ENCODE data around the gene UPK3B.
"Not testable (repeated sequence)": the region's sequence is repeated elsewhere in the genome, so short reads cannot be mapped to it uniquely, and the experiment has no call there.

Gene UPK3B

GRCh38 chr7:76509931-76510877 lies at the start of gene UPK3B:
Gene UPK3B (plus strand): TSS chr7:76510552. CDS start chr7:76510653, 101 bp downstream.
- DNase-seq: no peak

DNA sequence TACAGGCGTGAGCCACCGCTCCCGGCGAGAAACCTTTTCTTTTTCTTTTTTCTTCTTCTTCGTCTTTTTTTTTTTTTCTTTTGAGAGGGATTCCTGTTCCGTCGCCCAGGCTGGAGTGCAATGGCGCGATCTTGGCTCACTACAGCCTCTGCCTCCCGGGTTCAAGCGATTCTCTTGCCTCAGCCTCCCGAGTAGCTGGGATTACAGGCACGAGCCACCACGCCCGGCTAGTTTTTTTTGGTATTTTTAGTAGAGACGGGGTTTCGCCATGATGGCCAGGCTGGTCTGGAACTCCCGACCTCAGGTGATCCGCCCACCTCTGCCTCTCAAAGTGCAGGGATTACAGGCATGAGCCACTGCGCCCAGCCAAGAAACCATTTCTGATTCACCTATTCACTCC lies 49.6 kb upstream of the UPK3B start:
- DNase-seq: not testable (repeated sequence)

DNA sequence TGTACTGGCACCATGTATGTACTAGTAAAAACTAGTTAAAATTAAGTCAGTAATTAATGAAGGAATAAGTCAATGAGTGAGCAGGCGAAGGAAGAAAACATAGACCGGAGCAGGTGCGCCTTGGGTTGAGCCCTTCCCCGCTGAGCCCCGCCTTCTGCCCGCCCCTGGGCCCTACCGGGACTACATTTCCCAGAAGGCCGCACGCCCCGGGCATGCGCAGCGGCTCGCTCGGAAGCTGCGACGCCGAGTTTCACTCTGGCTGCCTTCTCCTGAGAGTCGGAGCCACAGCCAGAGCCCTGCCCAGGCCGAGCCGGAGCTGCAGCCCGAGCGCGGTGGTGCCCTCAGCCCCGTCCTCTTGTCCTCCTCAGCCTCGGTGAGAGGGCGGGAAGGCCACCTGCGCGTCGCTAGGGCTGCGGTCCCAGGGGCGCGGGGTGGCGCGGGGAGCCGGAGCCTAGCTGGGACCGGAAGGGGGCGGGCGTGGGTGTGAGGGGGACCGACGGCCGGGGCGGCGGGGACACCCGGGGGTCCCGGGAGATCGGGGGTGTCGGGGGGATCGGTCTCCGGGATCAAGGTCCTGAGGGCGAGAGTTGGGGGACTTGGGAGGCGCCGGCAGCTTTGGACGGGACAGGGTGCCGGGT lies 48.8 kb upstream of the UPK3B start, which contains the start of gene DTX2:
TSS of gene DTX2 (plus strand) at position 246 of the 638 bp plus-strand sequence. CDS start 18,801 bp downstream, outside the sequence.
- peak; percentile 21 to 61 for DNase-seq

DNA sequence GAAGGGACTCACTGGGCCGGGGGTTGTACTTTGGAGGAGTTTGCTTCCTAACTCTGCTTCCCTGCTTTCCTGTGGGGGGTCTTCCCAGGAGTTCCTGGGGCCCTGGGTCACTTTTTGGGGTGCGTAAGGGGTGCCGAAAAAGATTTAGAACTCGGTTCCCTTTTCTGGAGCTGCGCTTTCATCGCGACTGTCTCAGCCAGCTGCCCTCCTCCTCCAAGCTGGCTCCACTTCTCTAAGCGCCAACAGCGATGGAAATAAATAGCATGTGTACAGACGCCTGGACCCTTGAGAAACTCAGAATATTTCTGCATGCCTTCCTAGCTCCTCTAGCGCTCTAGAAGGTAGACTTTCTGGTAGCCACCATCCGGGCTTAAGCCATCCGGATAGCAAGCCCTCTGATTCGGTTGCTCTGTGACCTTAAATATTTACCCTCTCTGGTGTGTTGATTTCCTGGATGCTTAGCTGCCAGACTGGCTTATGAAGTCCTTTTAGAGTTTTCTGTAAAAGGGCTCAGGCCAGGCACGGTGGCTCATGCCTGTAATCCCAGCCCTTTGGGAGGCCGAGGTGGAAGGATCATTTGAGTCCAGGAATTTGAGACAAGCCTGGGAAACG lies 48.0 kb upstream of the UPK3B start:
- not testable (repeated sequence) for DNase-seq

DNA sequence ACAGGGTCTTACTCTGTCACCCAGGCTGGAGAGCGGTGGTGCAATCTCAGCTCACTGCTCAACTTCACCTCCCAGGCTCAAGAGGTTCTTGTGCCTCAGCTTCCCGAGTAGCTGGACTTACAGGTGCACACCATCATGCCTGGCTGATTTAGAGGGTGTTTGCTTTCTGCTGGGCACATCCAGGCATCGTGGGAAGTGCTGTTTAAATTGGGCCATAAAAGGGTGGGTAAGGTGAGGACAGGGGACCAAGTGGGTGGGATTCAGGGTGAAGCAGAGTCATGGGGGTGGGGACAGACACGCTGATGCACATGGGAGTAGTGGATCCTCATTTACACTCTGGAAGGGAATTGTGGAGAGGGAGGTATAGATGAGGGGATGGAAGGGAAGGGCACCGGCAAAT lies 45.4 kb upstream of the UPK3B start:
- not testable (repeated sequence) for DNase-seq

DNA sequence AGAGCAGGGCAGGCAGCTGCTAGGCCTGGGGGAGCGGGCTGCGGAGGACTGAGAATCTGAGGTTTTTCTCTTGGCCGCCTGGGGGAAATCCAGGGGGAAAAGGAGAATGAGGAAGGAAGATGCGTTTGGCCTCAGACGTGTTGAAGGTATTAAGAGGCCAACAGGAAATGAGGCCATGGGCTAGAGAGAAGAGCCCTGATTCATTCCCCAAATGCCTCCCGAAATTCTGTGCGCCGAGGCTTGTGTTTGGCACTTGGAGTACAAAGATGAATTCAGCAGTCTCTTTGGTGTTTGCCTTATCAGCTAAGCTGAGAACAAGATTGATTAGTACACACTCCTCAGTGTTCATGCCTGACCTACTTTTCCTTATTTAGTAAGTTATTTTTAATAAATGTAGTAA lies 44.4 kb upstream of the UPK3B start:
- not testable (repeated sequence) for DNase-seq

- DNase-seq: not testable (repeated sequence)
Measured at GRCh38 chr7:76467743-76468404, 42.5 kb upstream of the UPK3B start.

DNA sequence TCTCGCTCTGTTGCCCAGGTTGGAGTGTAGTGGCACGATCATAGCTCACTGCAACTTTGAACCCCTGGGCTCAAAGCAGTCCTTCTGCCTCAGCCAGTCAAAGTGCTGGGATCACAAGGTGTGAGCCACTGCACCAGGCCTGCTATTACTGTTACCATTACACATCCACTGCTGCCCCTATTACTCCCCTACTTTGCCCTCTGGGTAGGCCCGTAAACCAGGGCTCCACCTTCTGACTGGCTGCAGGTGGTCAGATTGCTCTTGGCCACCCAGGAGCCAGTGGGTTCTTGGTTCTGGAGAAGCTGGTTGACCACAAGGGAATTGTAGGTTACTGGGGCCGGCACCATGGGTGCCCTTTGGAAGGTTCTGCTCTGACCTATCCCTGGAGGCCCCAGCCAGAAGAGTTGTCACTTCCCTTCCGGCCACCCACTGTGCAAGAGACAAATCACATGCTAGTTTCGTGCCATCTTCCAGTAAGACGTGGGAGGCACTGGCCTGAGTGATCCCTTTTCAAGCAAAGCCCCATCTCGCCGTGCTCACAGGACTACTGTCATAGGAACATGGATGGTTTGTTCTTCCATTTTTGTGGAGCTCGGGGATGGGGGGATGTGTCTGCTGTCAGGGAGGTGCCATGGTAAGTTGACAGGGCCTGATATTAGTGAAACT lies 38.7 kb upstream of the UPK3B start:
- DNase-seq: not testable (repeated sequence)

GRCh38 chr7:76473097-76473496 lies 37.3 kb upstream of the UPK3B start:
- DNase-seq: not testable (repeated sequence)

GRCh38 chr7:76476280-76476679 lies 34.1 kb upstream of the UPK3B start:
- not testable (repeated sequence) for DNase-seq

- not testable (repeated sequence) for DNase-seq
Measured at GRCh38 chr7:76476742-76477474, 33.4 kb upstream of the UPK3B start.

- not testable (repeated sequence) for DNase-seq
Measured at GRCh38 chr7:76479628-76480027, 30.7 kb upstream of the UPK3B start.

GRCh38 chr7:76480403-76481253 lies 29.7 kb upstream of the UPK3B start:
- DNase-seq: not testable (repeated sequence)

DNA sequence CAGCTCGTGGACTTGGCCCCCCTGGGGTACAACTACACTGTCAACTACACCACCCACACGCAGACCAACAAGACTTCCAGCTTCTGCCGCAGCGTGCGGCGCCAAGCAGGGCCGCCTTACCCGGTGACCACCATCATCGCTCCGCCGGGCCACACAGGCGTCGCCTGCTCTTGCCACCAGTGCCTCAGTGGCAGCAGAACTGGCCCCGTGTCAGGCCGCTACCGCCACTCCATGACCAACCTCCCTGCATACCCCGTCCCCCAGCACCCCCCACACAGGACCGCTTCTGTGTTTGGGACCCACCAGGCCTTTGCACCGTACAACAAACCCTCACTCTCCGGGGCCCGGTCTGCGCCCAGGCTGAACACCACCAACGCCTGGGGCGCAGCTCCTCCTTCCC lies 27.7 kb upstream of the UPK3B start:
- not testable (repeated sequence) for DNase-seq

- DNase-seq: not testable (repeated sequence)
Measured at GRCh38 chr7:76483081-76483480, 27.3 kb upstream of the UPK3B start.

DNA sequence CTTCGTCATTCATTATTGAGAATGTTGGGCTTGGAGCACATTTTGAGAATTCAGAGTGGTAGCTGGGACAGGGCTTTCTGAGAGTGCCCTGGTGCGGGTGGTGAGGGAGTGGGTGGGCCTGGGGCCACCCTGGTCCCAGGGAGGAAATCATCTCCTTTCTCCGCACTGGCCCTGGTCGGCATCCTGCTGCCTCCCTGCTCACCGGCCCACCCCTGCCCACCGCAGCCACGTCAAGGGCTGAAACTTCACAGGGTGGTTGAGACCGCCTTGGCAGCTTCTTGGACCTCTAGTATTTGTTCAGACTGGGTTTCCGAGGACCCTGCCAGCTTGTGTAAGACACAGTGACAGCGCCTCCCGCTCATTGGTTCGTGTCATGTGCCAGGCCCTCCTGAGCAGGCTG lies 25.9 kb upstream of the UPK3B start:
- DNase-seq: not testable (repeated sequence)

DNA sequence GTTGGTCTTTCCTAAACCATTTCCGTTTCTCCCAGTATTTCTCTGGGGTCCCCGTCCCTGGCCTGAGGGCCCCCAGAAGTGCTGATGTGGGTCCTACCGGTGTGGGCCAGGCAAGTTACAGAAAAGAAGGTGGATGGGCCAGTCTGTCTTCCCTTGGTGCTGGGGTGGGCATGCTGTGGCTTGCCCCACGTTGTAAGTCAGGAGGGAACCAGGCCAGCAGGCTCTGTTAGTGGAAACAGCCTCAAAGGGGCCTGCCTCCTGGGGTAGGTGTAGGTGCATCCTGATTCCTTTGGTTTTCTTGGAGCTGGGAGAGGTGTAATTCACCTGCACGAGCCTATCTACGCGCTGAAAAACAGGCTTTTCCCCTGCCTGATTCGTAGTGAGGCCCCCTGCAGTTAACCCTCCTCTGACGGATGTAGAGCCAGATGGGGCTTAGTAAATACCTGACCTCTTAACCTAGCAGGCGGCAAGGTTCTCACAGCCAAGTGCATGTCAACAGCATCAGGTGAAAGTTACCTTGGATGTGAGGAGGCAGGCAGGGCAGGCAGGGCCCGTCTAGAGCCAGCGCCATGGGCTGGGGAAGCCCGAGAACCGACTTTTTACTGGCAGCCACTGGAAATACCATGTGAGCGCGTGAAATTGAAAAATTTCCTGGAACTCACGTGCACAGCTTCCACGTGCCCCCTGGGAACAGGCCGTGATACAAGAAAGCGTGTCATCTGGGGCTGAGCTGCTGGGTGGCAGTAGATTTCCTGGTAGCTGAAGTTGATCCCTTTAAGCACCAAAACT lies 24.3 kb upstream of the UPK3B start:
- DNase-seq: not testable (repeated sequence)

DNA sequence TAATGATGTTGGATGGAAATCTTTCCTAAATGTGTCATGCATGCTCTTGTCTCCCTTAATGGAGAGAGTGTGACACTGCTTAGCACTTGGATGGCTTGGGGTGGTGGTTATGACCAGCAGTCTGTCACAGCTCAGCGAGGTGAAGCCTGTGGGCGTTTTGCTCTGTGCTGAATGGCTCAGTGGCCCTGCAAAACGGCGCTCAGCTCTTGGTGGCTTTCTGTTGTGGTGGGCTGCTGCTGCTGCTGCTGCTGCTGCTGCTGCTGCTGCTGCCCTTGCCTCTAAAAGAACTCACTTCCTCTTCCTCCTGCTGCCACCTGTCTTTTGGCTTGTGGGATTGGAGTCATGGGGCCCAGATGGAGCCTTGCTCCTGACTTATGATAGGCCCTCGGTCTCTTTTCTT lies 23.7 kb upstream of the UPK3B start:
- peak; percentile 33 to 37 for DNase-seq

DNA sequence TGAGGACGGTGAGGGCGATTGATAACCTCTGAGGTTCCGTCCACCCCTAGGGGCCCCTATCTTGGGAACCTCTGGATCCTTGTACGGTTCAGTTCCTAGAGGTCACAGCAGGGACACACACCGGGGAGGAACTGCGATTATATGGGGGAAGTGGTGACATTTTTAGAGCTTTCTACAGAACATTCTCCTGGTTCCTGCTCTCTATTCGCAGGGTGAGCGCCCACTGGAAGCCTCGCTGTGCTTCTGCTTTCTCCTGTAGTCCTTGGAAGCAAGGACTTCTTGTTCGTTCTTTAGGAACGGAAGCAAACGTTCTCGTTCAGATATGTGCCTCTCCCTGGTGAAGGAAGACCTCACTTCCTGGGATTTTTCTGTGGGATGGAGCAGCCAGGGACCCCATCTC lies 22.4 kb upstream of the UPK3B start:
- DNase-seq: not testable (repeated sequence)

DNA sequence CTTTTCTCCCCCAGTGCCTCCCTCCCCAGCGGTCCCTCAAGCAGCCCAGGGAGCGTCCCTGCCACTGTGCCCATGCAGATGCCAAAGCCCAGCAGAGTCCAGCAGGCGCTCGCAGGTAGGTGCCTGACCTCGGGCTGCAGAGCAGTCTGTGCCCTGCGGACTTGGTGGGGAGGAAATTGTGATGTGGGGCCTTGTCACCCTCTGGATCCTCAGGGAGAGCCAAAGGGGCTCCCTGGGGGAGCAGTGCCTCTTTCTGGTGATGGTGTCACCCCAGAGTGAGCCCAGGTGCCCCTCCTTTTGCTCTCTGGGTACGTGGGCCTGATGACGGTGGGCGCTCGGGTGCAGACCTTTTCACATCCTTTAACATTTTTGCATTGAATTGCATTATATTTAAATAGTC lies 18.2 kb upstream of the UPK3B start:
- DNase-seq: not testable (repeated sequence)

Measured in CD4-positive, alpha-beta T cell treated with Interleukin-4 for 1 hour (primary cell).